Breast epithelium (tissue), 3 donors: ENCODE data around the gene ZNF688.

Experiments
- CTCF ChIP-seq, 3 donors: fragments of 450-650 bp; IDR thresholded peaks; one replicate each; pipeline ENCODE4 v1.5.1; 2016 to 2017; ENCODE audit warnings: antibody characterized with exemption in 3 of 3, mild to moderate bottlenecking in 3 of 3, moderate library complexity in 3 of 3
- POLR2A ChIP-seq: fragments of 450-650 bp; IDR thresholded peaks from one replicate; pipeline ENCODE4 v1.6.1; 2016; ENCODE audit warnings: antibody characterized with exemption, mild to moderate bottlenecking, moderate library complexity

- TF ChIP-seq POLR2A: no peak
- TF ChIP-seq CTCF (IDR thresholded peaks at IDR 0.05): no peak
Observed at GRCh38 chr16:30543067-30543466, 28.4 kb downstream of the ZNF688 start.
